GM21423 (cell line): ENCODE data around the gene SFMBT2.
"Not testable (repeated sequence)": the region's sequence is repeated elsewhere in the genome, so short reads cannot be mapped to it uniquely, and the experiment has no call there.

Source experiments
- ATAC-seq: cut with Tn5 transposase; IDR thresholded peaks from one replicate; pipeline ENCODE4 v1.9.1; 2021; ENCODE audit warnings: mild to moderate bottlenecking, moderate library complexity; ENCODE audit not compliant: unreplicated experiment

SFMBT2 gene

GRCh38 chr10:7403620-7404019 lies 7.2 kb downstream of the SFMBT2 start:
- ATAC-seq: no peak

GRCh38 chr10:7401782-7402181 lies 9.1 kb downstream of the SFMBT2 start:
- no peak for ATAC-seq

- ATAC-seq: no peak
Observed at GRCh38 chr10:7401156-7401555, 9.7 kb downstream of the SFMBT2 start.

GRCh38 chr10:7400068-7400715 lies 10.6 kb downstream of the SFMBT2 start:
- ATAC-seq: no peak

DNA sequence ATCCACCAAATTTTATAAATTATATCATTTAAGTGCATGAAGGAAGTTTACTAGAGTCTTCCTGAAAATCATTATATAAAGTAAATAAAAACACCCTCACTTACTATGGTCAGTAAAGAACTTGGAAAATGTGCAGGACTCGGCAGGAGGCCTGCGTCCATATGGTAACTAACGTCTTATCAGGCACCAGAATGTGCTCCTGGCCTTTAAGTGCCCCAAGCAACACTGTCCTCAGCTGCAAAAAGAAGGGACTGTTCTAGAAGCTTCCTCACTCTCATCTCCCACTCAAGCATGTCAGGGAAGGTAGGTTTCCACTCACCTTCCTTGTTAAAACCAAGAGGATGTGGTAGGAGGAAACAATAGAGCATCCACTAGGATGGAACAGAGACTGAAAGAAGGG lies 11.3 kb downstream of the SFMBT2 start:
- no peak for ATAC-seq

- ATAC-seq: no peak
Observed at GRCh38 chr10:7397049-7398035, 13.5 kb downstream of the SFMBT2 start.

DNA sequence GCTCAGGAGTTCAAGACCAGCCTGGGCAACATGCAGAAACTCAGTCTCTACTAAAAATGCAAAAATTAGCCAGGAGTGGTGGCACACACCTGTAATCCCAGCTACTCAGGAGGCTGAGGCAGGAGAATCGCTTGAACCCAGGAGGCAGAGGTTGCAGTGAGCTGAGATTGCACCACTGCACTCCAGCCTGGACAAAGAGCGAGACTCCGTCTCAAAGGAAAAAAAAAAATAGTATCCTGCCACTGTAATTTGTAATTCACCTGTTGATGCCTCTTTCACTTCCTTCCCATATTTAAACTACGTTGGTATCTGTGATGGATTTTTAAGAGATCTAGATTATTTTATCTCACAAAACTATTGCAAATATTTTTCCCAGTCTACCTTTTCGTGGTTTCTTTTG lies 18.5 kb downstream of the SFMBT2 start:
- ATAC-seq: not testable (repeated sequence)

DNA sequence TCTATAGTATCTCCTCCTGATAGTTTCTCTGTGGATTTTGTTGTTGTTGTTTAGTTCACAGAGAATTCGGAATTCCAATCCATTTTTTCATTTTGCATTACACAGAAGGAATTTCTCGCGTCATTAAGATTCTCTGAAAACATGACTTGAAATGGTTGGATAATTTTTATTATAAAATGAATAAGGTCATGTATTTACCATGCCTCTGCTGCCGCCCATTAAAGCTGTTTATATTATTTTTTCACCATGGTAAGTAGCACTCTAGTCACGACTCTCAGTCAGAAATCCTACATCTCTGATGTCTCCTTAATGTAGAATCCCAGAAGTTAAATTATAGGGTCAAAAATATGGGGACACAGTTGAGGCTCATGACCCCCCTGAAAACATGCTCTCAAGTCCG lies 19.1 kb downstream of the SFMBT2 start:
- ATAC-seq: no peak

GRCh38 chr10:7390689-7391110 lies 20.1 kb downstream of the SFMBT2 start:
- ATAC-seq: not testable (repeated sequence)

GRCh38 chr10:7389844-7390243 lies 21.0 kb downstream of the SFMBT2 start:
- no peak for ATAC-seq

DNA sequence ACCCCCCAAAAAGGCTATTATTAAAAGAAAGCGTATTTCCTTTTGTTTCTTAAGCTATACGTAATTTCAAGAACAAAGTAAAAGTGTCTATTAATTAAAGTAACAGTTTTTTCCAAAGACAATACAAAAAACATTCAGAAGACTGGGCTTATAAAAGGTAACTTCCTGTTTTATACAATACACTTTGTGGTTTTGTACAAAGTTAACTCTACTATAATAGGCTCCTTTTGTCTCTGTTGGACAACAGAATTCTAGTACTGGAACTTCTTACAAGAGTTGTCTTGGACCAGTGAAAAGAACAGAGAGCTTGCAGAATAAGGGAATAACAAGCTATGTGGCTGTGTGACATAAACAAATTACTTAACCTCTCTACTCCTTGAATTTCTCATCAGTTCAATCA lies 21.5 kb downstream of the SFMBT2 start:
- no peak for ATAC-seq

GRCh38 chr10:7388602-7389001 lies 22.2 kb downstream of the SFMBT2 start:
- no peak for ATAC-seq

DNA sequence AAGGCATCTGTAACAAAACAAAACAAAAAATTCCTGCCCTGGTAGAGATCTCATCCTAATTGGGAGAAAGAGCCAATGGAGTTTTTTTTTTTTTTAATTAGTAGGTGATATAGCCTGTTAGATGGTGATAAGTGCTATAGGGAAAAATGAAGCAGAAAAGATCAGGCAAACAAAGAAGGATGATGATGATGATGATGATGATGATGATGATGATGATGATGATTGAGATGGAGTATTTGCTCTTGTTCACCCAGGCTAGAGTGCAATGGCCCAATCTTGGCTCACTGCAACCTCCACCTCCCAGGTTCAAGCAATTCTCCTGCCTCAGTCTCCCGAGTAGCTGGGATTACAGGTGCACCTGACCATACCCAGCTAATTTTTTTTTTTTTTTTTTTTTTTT lies 22.7 kb downstream of the SFMBT2 start:
- ATAC-seq: not testable (repeated sequence)

GRCh38 chr10:7385114-7385513 lies 25.7 kb downstream of the SFMBT2 start:
- ATAC-seq: no peak

DNA sequence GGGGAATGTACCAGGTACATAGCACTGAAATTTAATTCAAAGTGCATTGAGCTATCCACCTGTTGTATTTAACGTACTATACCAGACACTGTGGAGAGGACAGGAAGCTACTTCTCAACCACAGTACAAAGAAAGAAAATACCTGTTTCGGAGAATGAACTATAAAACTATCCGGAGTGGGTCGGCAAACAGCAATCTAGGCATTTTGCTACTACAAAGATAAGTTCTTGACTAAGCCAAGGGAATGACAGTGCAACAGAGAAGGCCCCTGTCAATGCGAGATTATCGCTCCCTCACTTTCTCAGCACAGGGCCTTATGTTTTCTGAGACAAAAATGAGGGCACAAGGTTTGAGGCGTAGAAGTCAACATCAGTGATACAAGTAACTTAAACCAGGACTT lies 27.4 kb downstream of the SFMBT2 start:
- no peak for ATAC-seq

GRCh38 chr10:7380704-7381241 lies 30.1 kb downstream of the SFMBT2 start:
- ATAC-seq: no peak

GRCh38 chr10:7378602-7379403 lies 32.0 kb downstream of the SFMBT2 start:
- no peak for ATAC-seq

- no peak for ATAC-seq
Observed at GRCh38 chr10:7377614-7378248, 33.1 kb downstream of the SFMBT2 start.

- ATAC-seq: no peak
Observed at GRCh38 chr10:7374795-7375194, 36.0 kb downstream of the SFMBT2 start.

- ATAC-seq: no peak
Observed at GRCh38 chr10:7373039-7373438, 37.8 kb downstream of the SFMBT2 start.

GRCh38 chr10:7372504-7372903 lies 38.3 kb downstream of the SFMBT2 start:
- no peak for ATAC-seq
